ENCODE measurements around the gene COL23A1. TPM values are rescaled to one million over a fixed set of nuclear protein-coding genes. Genes with fewer than 3 reads are reported as not detected.

Gene COL23A1
- total and polyA plus RNA-seq, 2 donors (not counting 1 experiment from before 2014, with no cell fraction given): 0.20 TPM; not detected in 1

DNA sequence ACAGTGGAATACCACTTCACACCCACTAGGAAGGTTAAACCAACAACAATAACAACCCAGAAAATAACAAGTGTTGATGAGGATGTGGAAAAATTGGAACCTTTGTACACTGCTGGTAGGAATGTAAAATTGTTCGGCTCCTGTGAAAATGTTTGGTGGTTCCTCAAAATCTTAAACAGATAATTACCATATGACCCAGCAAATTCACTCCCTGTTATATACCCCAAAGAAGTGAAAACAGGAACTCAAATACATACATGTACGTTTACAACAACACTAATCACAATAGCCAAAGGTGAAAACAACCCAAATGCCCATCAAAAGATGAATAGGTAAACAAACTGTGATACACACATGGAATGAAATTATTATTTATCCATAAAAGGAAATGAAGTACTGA, 179.1 kb downstream of the COL23A1 start:
- H3K27ac Mint-ChIP-seq: no peak overlapping the region

DNA sequence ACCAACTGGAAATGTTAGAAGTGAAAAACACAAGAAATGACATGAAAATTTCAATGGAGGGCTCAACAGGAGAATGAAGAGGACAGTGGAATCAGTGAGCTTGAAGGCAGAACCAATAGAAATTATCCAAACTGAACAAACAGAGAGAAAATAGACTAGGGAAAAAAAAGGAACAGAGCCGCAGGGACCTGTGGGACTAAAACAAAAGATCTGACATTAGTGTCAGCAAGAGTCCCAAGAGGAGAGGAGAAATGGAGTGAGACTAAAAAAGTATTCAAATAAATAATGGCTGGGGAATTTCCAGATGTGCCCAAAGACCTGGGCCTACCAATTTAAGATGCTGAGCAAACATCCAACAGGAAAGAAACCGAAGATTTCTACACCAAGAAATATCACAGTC, 182.5 kb downstream of the COL23A1 start:
- no peaks in the 10 kb centered on the region for H3K4me1 ChIP-seq (ENCODE audit: control insufficient read depth in 2 of 2, insufficient read depth in 2 of 2, low read length in 2 of 2)
- Mint-ChIP-seq H3K4me3 (no peak overlapping the region), H3K9me3 (ENCODE audit: insufficient read depth) (peaks cover 13% of the 10 kb centered on the region), H3K27me3 (peaks cover 17% of the 10 kb centered on the region), H3K27ac (no peak overlapping the region), H3K4me1 (no peaks in the 10 kb centered on the region)
- H3K9ac ChIP-seq (ENCODE audit: low read length): no peak overlapping the region
- no peak overlapping the region for H2AFZ ChIP-seq (ENCODE audit: insufficient read depth, low read depth, low read length, poor library complexity, severe bottlenecking)
- H3K27me3 ChIP-seq (replicated peaks in 1 of 4; ENCODE audit: control extremely low read depth in 1 of 4, control insufficient read depth in 3 of 4, insufficient read depth in 4 of 4, low read length in 3 of 4): no peaks in the 10 kb centered on the region
- WGBS (ENCODE audit: insufficient coverage): 71% methylated on average over 1 of the region's 2 CpGs
- H3K9me3 ChIP-seq (ENCODE audit: control extremely low read depth in 1 of 3, control insufficient read depth in 2 of 3, insufficient read depth in 1 of 3, low read length in 2 of 3): peaks cover 0 to 9% (median 4%) of the 10 kb centered on the region in 3 donors
- TF ChIP-seq, protein P1, sequence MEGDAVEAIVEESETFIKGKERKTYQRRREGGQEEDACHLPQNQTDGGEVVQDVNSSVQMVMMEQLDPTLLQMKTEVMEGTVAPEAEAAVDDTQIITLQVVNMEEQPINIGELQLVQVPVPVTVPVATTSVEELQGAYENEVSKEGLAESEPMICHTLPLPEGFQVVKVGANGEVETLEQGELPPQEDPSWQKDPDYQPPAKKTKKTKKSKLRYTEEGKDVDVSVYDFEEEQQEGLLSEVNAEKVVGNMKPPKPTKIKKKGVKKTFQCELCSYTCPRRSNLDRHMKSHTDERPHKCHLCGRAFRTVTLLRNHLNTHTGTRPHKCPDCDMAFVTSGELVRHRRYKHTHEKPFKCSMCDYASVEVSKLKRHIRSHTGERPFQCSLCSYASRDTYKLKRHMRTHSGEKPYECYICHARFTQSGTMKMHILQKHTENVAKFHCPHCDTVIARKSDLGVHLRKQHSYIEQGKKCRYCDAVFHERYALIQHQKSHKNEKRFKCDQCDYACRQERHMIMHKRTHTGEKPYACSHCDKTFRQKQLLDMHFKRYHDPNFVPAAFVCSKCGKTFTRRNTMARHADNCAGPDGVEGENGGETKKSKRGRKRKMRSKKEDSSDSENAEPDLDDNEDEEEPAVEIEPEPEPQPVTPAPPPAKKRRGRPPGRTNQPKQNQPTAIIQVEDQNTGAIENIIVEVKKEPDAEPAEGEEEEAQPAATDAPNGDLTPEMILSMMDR (IDR thresholded peaks at IDR 0.05): no peak
- TF ChIP-seq EZH2 (IDR thresholded peaks at IDR 0.05; ENCODE audit: borderline replicate concordance, insufficient read depth, low read depth, low read length, poor library complexity, severe bottlenecking): no peak
- no peak overlapping the region for H3K4me3 ChIP-seq (ENCODE audit: control extremely low read depth in 1 of 5, extremely low read depth in 1 of 5, insufficient read depth in 1 of 5, low read depth in 2 of 5, low read length in 4 of 5)
- no peak for DNase-seq
- no peak overlapping the region for H3K27ac ChIP-seq (ENCODE audit: low read length in 2 of 2)
- H3K36me3 ChIP-seq (replicated peaks in 1 of 2; ENCODE audit: control extremely low read depth in 1 of 2, control insufficient read depth in 1 of 2, extremely low read depth in 1 of 2, insufficient read depth in 2 of 2, low read length in 1 of 2): no peaks in the 10 kb centered on the region
- H3K79me2 ChIP-seq (ENCODE audit: control insufficient read depth, insufficient read depth, low read length): no peaks in the 10 kb centered on the region
- intact Hi-C loops (cut with micrococcal nuclease): no loop called here
- POLR2A ChIA-PET: no interaction called here
- CTCF ChIA-PET: no interaction called here
- H3K4me2 ChIP-seq (replicated peaks; ENCODE audit: low read depth, low read length, poor library complexity, severe bottlenecking): no peak overlapping the region
- H4K20me1 ChIP-seq (ENCODE audit: control insufficient read depth, insufficient read depth, low read length, poor library complexity, severe bottlenecking): no peaks in the 10 kb centered on the region
- ATAC-seq (ENCODE audit: low read depth): no peak

More for the DNA sequence above, 179.1 kb downstream of the COL23A1 start:
- TF ChIP-seq, protein P1 (IDR thresholded peaks at IDR 0.05): no peak
- no peak for TF ChIP-seq EZH2 (IDR thresholded peaks at IDR 0.05; ENCODE audit: borderline replicate concordance, insufficient read depth, low read depth, low read length, poor library complexity, severe bottlenecking)
- H3K9me3 Mint-ChIP-seq (ENCODE audit: insufficient read depth): peaks cover 13% of the 10 kb centered on the region
- Histone ChIP-seq H3K4me2 (replicated peaks; ENCODE audit: low read depth, low read length, poor library complexity, severe bottlenecking) (no peak overlapping the region), H3K36me3 (replicated peaks in 1 of 2; ENCODE audit: control extremely low read depth in 1 of 2, control insufficient read depth in 1 of 2, extremely low read depth in 1 of 2, insufficient read depth in 2 of 2, low read length in 1 of 2) (no peaks in the 10 kb centered on the region), H3K9ac (ENCODE audit: low read length) (no peak overlapping the region), H3K27me3 (replicated peaks in 1 of 4; ENCODE audit: control extremely low read depth in 1 of 4, control insufficient read depth in 3 of 4, insufficient read depth in 4 of 4, low read length in 3 of 4) (no peaks in the 10 kb centered on the region), H3K4me3 (ENCODE audit: control extremely low read depth in 1 of 5, extremely low read depth in 1 of 5, insufficient read depth in 1 of 5, low read depth in 2 of 5, low read length in 4 of 5) (no peak overlapping the region), H3K4me1 (ENCODE audit: control insufficient read depth in 2 of 2, insufficient read depth in 2 of 2, low read length in 2 of 2) (no peaks in the 10 kb centered on the region), H4K20me1 (ENCODE audit: control insufficient read depth, insufficient read depth, low read length, poor library complexity, severe bottlenecking) (no peaks in the 10 kb centered on the region), H3K79me2 (ENCODE audit: control insufficient read depth, insufficient read depth, low read length) (no peaks in the 10 kb centered on the region), H3K9me3 (ENCODE audit: control extremely low read depth in 1 of 3, control insufficient read depth in 2 of 3, insufficient read depth in 1 of 3, low read length in 2 of 3) (peaks cover 0 to 7% (median 4%) of the 10 kb centered on the region in 3 donors), H3K27ac (ENCODE audit: low read length in 2 of 2) (no peak overlapping the region), H2AFZ (ENCODE audit: insufficient read depth, low read depth, low read length, poor library complexity, severe bottlenecking) (no peak overlapping the region)
- DNase-seq (no peak), ATAC-seq (ENCODE audit: low read depth) (no peak)
- H3K4me1 Mint-ChIP-seq: no peaks in the 10 kb centered on the region
- WGBS (ENCODE audit: insufficient coverage): no CpG with 5 or more reads among the region's 2 CpGs
- H3K27me3 Mint-ChIP-seq: peaks cover 13% of the 10 kb centered on the region
- ChIA-PET POLR2A (no interaction called here), CTCF (no interaction called here)
- no peak overlapping the region for H3K4me3 Mint-ChIP-seq
- intact Hi-C loops (cut with micrococcal nuclease): no loop called here

Data from B cell (primary cell).